Measurements from ENCODE around the gene ELK3.

DNA sequence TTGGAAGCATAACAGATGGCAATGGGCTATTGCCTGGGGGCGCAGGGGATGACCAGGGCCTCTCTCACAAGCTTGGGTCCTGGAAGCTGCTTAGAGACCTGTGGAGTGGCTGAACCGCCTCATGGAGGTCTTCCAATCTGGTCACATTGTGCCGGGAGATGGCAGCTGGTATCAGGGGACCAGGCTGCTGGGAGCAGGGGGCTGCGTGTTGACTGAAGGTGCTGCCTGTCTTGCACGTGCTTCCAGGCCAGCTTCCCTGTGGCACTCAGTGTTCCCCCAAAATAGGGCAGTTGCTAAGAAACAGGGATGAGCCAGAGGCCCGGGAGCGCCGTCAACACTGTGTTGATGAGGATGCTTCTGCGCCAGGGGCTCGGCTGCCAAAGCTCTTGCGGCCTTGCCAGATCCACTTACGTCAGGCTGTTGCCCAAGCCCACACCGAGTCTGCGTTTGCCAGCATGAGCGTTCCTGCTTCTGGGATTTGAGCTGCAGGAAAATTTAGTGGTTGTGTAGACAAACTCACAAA, 39.8 kb downstream of the ELK3 start:
- TF ChIP-seq GLIS3 (CRISPR knock-in tag; IDR thresholded peaks at IDR 0.05), result no peak
- no peak for TF ChIP-seq OSR1 (CRISPR knock-in tag; IDR thresholded peaks at IDR 0.05)
- TF ChIP-seq, protein P1, sequence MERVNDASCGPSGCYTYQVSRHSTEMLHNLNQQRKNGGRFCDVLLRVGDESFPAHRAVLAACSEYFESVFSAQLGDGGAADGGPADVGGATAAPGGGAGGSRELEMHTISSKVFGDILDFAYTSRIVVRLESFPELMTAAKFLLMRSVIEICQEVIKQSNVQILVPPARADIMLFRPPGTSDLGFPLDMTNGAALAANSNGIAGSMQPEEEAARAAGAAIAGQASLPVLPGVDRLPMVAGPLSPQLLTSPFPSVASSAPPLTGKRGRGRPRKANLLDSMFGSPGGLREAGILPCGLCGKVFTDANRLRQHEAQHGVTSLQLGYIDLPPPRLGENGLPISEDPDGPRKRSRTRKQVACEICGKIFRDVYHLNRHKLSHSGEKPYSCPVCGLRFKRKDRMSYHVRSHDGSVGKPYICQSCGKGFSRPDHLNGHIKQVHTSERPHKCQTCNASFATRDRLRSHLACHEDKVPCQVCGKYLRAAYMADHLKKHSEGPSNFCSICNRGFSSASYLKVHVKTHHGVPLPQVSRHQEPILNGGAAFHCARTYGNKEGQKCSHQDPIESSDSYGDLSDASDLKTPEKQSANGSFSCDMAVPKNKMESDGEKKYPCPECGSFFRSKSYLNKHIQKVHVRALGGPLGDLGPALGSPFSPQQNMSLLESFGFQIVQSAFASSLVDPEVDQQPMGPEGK (CRISPR knock-in tag; IDR thresholded peaks at IDR 0.05; ENCODE audit: borderline replicate concordance), result no peak
- no peak for TF ChIP-seq RARB (CRISPR knock-in tag; IDR thresholded peaks at IDR 0.05)
- TF ChIP-seq, protein P2, sequence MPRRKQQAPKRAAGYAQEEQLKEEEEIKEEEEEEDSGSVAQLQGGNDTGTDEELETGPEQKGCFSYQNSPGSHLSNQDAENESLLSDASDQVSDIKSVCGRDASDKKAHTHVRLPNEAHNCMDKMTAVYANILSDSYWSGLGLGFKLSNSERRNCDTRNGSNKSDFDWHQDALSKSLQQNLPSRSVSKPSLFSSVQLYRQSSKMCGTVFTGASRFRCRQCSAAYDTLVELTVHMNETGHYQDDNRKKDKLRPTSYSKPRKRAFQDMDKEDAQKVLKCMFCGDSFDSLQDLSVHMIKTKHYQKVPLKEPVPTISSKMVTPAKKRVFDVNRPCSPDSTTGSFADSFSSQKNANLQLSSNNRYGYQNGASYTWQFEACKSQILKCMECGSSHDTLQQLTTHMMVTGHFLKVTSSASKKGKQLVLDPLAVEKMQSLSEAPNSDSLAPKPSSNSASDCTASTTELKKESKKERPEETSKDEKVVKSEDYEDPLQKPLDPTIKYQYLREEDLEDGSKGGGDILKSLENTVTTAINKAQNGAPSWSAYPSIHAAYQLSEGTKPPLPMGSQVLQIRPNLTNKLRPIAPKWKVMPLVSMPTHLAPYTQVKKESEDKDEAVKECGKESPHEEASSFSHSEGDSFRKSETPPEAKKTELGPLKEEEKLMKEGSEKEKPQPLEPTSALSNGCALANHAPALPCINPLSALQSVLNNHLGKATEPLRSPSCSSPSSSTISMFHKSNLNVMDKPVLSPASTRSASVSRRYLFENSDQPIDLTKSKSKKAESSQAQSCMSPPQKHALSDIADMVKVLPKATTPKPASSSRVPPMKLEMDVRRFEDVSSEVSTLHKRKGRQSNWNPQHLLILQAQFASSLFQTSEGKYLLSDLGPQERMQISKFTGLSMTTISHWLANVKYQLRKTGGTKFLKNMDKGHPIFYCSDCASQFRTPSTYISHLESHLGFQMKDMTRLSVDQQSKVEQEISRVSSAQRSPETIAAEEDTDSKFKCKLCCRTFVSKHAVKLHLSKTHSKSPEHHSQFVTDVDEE (CRISPR knock-in tag; IDR thresholded peaks at IDR 0.05), result no peak
- no peak for TF ChIP-seq ARNTL (CRISPR knock-in tag; IDR thresholded peaks at IDR 0.05; ENCODE audit: borderline replicate concordance, low read depth)
